H1 (cell line): ENCODE measurements around the gene SBF2. TPM values are rescaled to one million over a fixed set of nuclear protein-coding genes. Genes with fewer than 3 reads are reported as not detected.

ENCODE experiments used
- BCL11A ChIP-seq, 2 experiments: IDR thresholded peaks; one replicate each; pipeline ENCODE4 v1.6.1; 2011; ENCODE audit warnings: low read depth in 2 of 2, low read length in 2 of 2, mild to moderate bottlenecking in 2 of 2
- CHD1 ChIP-seq: IDR thresholded peaks from 2 replicates; pipeline ENCODE4 v1.6.1; 2012; ENCODE audit warnings: low read depth, low read length, improper control_type of control experiment
- EP300 ChIP-seq, 2 experiments: IDR thresholded peaks; 1 replicate in 1 of 2; 2 replicates in 1 of 2; pipeline ENCODE4 v1.6.1; 2011 to 2012; ENCODE audit warnings: low read depth in 2 of 2, low read length in 2 of 2, mild to moderate bottlenecking in 2 of 2, borderline replicate concordance in 1 of 2, inconsistent platforms in 1 of 2, moderate library complexity in 1 of 2
- SIX5 ChIP-seq: IDR thresholded peaks from 2 replicates; pipeline ENCODE4 v1.6.1; 2011; ENCODE audit warnings: mild to moderate bottlenecking, low read depth, low read length
- polyA plus RNA-seq, 7 experiments: library from polyadenylated mRNA; depleted of rRNA in 3 of 7; stranded (reverse) in 5 of 7; unstranded in 2 of 7; fragments of >200 nt in 5 of 7; fragments of 200-250 nt in 2 of 7; gene quantifications; 1 replicate in 5 of 7; 2 replicates in 1 of 7; 4 replicates in 1 of 7; pipeline versions ENCODE4 v1.2.1 to v1.2.3, GENCODE V29; 2011 to 2013; ENCODE audit warnings: missing spikeins in 2 of 7, mixed read lengths in 2 of 7
- total RNA-seq: library from RNA; stranded (reverse); fragmentation: NEBNext Ultra II Directional; extraction: Animal tissue kit (Norgen Biotek cat#: 25700); gene quantifications from 2 replicates; pipeline ENCODE4 v1.2.1, GENCODE V29; 2021
- TF ChIP-seq, protein P1 (sequence below): fragments of 300-600 bp; sonication (generic); IDR thresholded peaks from 2 replicates; pipeline ENCODE4 v1.7.1; 2012; ENCODE audit warnings: low read length, moderate library complexity, mild to moderate bottlenecking, inconsistent platforms; ENCODE audit not compliant: insufficient replicate concordance

Gene SBF2
- total and polyA plus RNA-seq, 2 of the 8 experiments (the other 6 are each of a cell fraction or from before 2014, with no cell fraction given): 36.7 to 50.5 TPM

DNA sequence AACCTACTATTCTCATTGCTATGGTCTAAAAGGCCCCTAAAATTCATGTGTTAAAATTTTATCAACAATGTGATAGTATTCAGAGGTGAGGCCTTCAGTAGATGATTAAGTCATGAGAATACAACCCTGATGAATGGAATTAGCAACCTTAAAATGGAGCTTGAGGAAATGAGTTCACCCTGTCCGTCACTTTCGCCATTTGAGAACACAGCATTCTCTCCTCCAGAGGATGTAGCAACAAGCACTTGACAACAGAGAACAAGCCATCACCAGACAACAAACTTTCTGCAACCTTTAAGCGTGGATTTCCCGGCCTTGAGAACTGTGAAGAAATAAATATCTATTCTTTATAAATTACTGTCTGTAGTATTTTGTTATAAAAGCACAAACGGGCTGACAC, 197.0 kb downstream of the SBF2 start (continued):
- TF ChIP-seq CHD1 (no peak), SIX5 (no peak), BCL11A (IDR thresholded peaks at IDR 0.05; ENCODE audit: low read depth in 2 of 2, low read length in 2 of 2) (no peak), EP300 (IDR thresholded peaks at IDR 0.05; ENCODE audit: borderline replicate concordance in 1 of 2, low read depth in 2 of 2, low read length in 2 of 2) (no peak)
- TF ChIP-seq, protein P1, sequence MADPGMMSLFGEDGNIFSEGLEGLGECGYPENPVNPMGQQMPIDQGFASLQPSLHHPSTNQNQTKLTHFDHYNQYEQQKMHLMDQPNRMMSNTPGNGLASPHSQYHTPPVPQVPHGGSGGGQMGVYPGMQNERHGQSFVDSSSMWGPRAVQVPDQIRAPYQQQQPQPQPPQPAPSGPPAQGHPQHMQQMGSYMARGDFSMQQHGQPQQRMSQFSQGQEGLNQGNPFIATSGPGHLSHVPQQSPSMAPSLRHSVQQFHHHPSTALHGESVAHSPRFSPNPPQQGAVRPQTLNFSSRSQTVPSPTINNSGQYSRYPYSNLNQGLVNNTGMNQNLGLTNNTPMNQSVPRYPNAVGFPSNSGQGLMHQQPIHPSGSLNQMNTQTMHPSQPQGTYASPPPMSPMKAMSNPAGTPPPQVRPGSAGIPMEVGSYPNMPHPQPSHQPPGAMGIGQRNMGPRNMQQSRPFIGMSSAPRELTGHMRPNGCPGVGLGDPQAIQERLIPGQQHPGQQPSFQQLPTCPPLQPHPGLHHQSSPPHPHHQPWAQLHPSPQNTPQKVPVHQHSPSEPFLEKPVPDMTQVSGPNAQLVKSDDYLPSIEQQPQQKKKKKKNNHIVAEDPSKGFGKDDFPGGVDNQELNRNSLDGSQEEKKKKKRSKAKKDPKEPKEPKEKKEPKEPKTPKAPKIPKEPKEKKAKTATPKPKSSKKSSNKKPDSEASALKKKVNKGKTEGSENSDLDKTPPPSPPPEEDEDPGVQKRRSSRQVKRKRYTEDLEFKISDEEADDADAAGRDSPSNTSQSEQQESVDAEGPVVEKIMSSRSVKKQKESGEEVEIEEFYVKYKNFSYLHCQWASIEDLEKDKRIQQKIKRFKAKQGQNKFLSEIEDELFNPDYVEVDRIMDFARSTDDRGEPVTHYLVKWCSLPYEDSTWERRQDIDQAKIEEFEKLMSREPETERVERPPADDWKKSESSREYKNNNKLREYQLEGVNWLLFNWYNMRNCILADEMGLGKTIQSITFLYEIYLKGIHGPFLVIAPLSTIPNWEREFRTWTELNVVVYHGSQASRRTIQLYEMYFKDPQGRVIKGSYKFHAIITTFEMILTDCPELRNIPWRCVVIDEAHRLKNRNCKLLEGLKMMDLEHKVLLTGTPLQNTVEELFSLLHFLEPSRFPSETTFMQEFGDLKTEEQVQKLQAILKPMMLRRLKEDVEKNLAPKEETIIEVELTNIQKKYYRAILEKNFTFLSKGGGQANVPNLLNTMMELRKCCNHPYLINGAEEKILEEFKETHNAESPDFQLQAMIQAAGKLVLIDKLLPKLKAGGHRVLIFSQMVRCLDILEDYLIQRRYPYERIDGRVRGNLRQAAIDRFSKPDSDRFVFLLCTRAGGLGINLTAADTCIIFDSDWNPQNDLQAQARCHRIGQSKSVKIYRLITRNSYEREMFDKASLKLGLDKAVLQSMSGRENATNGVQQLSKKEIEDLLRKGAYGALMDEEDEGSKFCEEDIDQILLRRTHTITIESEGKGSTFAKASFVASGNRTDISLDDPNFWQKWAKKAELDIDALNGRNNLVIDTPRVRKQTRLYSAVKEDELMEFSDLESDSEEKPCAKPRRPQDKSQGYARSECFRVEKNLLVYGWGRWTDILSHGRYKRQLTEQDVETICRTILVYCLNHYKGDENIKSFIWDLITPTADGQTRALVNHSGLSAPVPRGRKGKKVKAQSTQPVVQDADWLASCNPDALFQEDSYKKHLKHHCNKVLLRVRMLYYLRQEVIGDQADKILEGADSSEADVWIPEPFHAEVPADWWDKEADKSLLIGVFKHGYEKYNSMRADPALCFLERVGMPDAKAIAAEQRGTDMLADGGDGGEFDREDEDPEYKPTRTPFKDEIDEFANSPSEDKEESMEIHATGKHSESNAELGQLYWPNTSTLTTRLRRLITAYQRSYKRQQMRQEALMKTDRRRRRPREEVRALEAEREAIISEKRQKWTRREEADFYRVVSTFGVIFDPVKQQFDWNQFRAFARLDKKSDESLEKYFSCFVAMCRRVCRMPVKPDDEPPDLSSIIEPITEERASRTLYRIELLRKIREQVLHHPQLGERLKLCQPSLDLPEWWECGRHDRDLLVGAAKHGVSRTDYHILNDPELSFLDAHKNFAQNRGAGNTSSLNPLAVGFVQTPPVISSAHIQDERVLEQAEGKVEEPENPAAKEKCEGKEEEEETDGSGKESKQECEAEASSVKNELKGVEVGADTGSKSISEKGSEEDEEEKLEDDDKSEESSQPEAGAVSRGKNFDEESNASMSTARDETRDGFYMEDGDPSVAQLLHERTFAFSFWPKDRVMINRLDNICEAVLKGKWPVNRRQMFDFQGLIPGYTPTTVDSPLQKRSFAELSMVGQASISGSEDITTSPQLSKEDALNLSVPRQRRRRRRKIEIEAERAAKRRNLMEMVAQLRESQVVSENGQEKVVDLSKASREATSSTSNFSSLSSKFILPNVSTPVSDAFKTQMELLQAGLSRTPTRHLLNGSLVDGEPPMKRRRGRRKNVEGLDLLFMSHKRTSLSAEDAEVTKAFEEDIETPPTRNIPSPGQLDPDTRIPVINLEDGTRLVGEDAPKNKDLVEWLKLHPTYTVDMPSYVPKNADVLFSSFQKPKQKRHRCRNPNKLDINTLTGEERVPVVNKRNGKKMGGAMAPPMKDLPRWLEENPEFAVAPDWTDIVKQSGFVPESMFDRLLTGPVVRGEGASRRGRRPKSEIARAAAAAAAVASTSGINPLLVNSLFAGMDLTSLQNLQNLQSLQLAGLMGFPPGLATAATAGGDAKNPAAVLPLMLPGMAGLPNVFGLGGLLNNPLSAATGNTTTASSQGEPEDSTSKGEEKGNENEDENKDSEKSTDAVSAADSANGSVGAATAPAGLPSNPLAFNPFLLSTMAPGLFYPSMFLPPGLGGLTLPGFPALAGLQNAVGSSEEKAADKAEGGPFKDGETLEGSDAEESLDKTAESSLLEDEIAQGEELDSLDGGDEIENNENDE: no peak
